Measurements from ENCODE around the gene OR2G6.
"Not testable (repeated sequence)": the region's sequence is repeated elsewhere in the genome, so short reads cannot be mapped to it uniquely, and the experiment has no call there.

The OR2G6 gene

GRCh38 chr1:248507773-248508172 is at the start of gene OR2G6:
TSS of gene OR2G6 (plus strand) at chr1:248508073. CDS start at chr1:248521647, 13,574 bp downstream.
- intact Hi-C loops (cut with DNase I); DNase-seq: not testable (repeated sequence)

- DNase-seq; intact Hi-C loops (cut with DNase I): not testable (repeated sequence)
Measured at GRCh38 chr1:248459117-248459516, 48.8 kb upstream of the OR2G6 start.

GRCh38 chr1:248471154-248471553 is 36.7 kb upstream of the OR2G6 start:
- intact Hi-C loops (cut with DNase I), result no loop called here
- DNase-seq, result no peak

- DNase-seq; intact Hi-C loops (cut with DNase I): not testable (repeated sequence)
Measured at GRCh38 chr1:248472111-248472510, 35.8 kb upstream of the OR2G6 start.

GRCh38 chr1:248473051-248473450 is 34.8 kb upstream of the OR2G6 start, which contains the start of gene OR2T3:
TSS of gene OR2T3 (plus strand) at chr1:248473351. CDS start at chr1:248473351, 0 bp downstream.
- DNase-seq; intact Hi-C loops (cut with DNase I): not testable (repeated sequence)

- DNase-seq; intact Hi-C loops (cut with DNase I): not testable (repeated sequence)
Measured at GRCh38 chr1:248475660-248476059, 32.2 kb upstream of the OR2G6 start.

GRCh38 chr1:248481686-248482579 is 25.9 kb upstream of the OR2G6 start:
- DNase-seq; intact Hi-C loops (cut with DNase I): not testable (repeated sequence)

GRCh38 chr1:248488289-248488688 is 19.6 kb upstream of the OR2G6 start, which contains the start of gene OR2T5:
TSS of gene OR2T5 (plus strand) at chr1:248488589. CDS start at chr1:248488589, 0 bp downstream.
- intact Hi-C loops (cut with DNase I); DNase-seq: not testable (repeated sequence)

GRCh38 chr1:248496661-248497060 is 11.2 kb upstream of the OR2G6 start:
- DNase-seq; intact Hi-C loops (cut with DNase I): not testable (repeated sequence)

GRCh38 chr1:248500305-248501035 is 7.4 kb upstream of the OR2G6 start:
- DNase-seq; intact Hi-C loops (cut with DNase I): not testable (repeated sequence)

- intact Hi-C loops (cut with DNase I); DNase-seq: not testable (repeated sequence)
Measured at GRCh38 chr1:248510217-248510616, 2.3 kb downstream of the OR2G6 start.

- intact Hi-C loops (cut with DNase I), result no loop called here
- DNase-seq, result no peak
Measured at GRCh38 chr1:248521856-248522255, 14.0 kb downstream of the OR2G6 start.

- intact Hi-C loops (cut with DNase I); DNase-seq: not testable (repeated sequence)
Measured at GRCh38 chr1:248537449-248537848, 29.6 kb downstream of the OR2G6 start.

- intact Hi-C loops (cut with DNase I); DNase-seq: not testable (repeated sequence)
Measured at GRCh38 chr1:248547383-248547782, 39.5 kb downstream of the OR2G6 start.

GRCh38 chr1:248551027-248551426 is 43.2 kb downstream of the OR2G6 start:
- DNase-seq; intact Hi-C loops (cut with DNase I): not testable (repeated sequence)

GRCh38 chr1:248562672-248563071 is 54.8 kb downstream of the OR2G6 start, which contains the start of gene OR2T29:
TSS of gene OR2T29 (minus strand) at chr1:248562772. CDS start at chr1:248559491, 3,281 bp downstream.
- intact Hi-C loops (cut with DNase I); DNase-seq: not testable (repeated sequence)

- intact Hi-C loops (cut with DNase I); DNase-seq: not testable (repeated sequence)
Measured at GRCh38 chr1:248565530-248566373, 57.9 kb downstream of the OR2G6 start.

- DNase-seq; intact Hi-C loops (cut with DNase I): not testable (repeated sequence)
Measured at GRCh38 chr1:248569049-248569448, 61.2 kb downstream of the OR2G6 start.

- DNase-seq; intact Hi-C loops (cut with DNase I): not testable (repeated sequence)
Measured at GRCh38 chr1:248570811-248571210, 62.9 kb downstream of the OR2G6 start.
